Measurements from ENCODE around the gene CCSER1. TPM values are rescaled to one million over a fixed set of nuclear protein-coding genes. Genes with fewer than 3 reads are reported as not detected.
"Not testable (repeated sequence)": the region's sequence is repeated elsewhere in the genome, so short reads cannot be mapped to it uniquely, and the experiment has no call there.

The CCSER1 gene
- total RNA-seq, 4 donors from 2014 or later: 13.3 to 54.6 (median 34.0) TPM

DNA sequence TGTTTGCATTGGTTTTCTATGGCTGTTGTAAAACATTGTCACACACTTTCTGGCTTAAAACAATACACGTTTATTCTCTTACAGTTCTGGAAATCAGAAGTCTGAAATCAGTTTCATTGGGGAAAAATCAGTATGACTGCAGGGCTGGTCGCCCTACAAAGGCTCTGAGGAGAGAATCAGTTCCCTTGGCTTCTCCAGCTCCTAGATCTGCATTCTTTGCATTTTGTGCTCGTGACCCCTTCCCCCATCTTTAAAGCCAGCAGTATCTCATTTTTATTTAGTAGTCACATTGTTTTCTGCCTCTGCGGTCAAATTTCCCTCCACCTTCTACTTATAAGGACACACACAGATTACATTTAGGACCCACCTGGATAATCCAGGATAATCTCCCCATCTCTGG, 1326.9 kb downstream of the CCSER1 start:
- no peak overlapping the region for H3K4me3 ChIP-seq
- H3K36me3 ChIP-seq: no peaks in the 10 kb centered on the region
- H3K9me3 ChIP-seq: peaks cover 0 to 3% of the 10 kb centered on the region in 2 donors
- DNase-seq: no peak
- 62 to 69% methylated on average over 4 of the region's 4 CpGs for WGBS, 2 donors (ENCODE audit: low coverage in 1 of 2)
- H3K27ac ChIP-seq: no peak overlapping the region
- no peaks in the 10 kb centered on the region for H3K4me1 ChIP-seq
- intact Hi-C loops (cut with DNase I; ENCODE audit: low total_unique reads) (no loop called here), in situ Hi-C loops (cut with MboI; ENCODE audit: low pct_ligation_motif_present in 1 of 4, low pct_unique_long_range_greater_than_20kb in 1 of 4, low sequenced_read_pairs in 3 of 4) (no loop called here)
- no peak for TF ChIP-seq POLR2AphosphoS5 (IDR thresholded peaks at IDR 0.05)
- TF ChIP-seq, protein P1, sequence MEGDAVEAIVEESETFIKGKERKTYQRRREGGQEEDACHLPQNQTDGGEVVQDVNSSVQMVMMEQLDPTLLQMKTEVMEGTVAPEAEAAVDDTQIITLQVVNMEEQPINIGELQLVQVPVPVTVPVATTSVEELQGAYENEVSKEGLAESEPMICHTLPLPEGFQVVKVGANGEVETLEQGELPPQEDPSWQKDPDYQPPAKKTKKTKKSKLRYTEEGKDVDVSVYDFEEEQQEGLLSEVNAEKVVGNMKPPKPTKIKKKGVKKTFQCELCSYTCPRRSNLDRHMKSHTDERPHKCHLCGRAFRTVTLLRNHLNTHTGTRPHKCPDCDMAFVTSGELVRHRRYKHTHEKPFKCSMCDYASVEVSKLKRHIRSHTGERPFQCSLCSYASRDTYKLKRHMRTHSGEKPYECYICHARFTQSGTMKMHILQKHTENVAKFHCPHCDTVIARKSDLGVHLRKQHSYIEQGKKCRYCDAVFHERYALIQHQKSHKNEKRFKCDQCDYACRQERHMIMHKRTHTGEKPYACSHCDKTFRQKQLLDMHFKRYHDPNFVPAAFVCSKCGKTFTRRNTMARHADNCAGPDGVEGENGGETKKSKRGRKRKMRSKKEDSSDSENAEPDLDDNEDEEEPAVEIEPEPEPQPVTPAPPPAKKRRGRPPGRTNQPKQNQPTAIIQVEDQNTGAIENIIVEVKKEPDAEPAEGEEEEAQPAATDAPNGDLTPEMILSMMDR (IDR thresholded peaks at IDR 0.05): no peak
- no peak for TF ChIP-seq EP300 (IDR thresholded peaks at IDR 0.05; ENCODE audit: low read depth)
- no peak for TF ChIP-seq POLR2A (IDR thresholded peaks at IDR 0.05)
- no peaks in the 10 kb centered on the region for H3K27me3 ChIP-seq

DNA sequence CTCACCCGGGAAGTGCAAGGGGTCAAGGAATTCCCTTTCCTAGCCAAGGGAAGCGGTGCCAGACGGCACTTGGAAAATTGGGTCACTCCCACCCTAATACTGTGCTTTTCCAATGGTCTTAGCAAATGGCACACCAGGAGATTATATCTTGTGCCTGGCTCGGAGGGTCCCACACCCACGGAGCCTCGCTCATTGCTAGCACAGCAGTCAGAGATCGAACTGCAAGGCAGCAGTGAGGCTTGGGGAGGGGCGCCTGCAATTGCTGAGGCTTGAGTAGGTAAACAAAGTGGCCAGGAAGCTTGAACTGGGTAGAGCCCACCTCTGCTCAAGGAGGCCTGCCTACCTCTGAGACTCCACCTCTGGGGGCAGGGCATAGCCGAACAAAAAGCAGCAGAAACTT, 1335.4 kb downstream of the CCSER1 start:
- H3K4me3 ChIP-seq; H3K27me3 ChIP-seq; DNase-seq; H3K36me3 ChIP-seq; H3K4me1 ChIP-seq; in situ Hi-C loops (cut with MboI; ENCODE audit: low pct_ligation_motif_present in 1 of 4, low pct_unique_long_range_greater_than_20kb in 1 of 4, low sequenced_read_pairs in 3 of 4); H3K9me3 ChIP-seq; intact Hi-C loops (cut with DNase I; ENCODE audit: low total_unique reads); H3K27ac ChIP-seq: not testable (repeated sequence)
- 93% methylated on average over 9 of the region's 9 CpGs; no CpG with 5 or more reads in 1 of the 2 donors for WGBS, 2 donors (ENCODE audit: low coverage in 1 of 2)

DNA sequence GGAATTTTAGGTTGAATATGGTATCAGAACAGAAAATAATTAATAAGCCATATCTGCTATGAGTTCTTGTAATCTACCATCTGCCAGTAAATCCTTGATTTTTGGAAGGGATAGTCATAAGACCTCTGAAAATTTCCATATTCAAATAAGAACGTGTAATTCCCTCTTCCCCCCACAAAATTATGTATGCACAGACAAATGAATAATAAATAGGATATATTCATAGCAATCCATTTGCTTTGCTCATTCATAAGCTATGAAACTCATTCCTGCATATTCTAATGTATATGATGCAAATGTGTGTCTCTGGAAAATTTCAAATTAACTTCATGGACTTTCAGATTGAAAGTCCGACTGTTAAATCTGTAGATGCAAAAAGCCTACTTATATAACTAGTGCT, 1343.5 kb downstream of the CCSER1 start:
- no peak for DNase-seq
- in situ Hi-C loops (cut with MboI; ENCODE audit: low pct_ligation_motif_present in 1 of 4, low pct_unique_long_range_greater_than_20kb in 1 of 4, low sequenced_read_pairs in 3 of 4): no loop called here
- TF ChIP-seq, protein P1 (IDR thresholded peaks at IDR 0.05): no peak
- TF ChIP-seq POLR2AphosphoS5 (IDR thresholded peaks at IDR 0.05): no peak
- no peak for TF ChIP-seq POLR2A (IDR thresholded peaks at IDR 0.05)
- TF ChIP-seq EP300 (IDR thresholded peaks at IDR 0.05; ENCODE audit: low read depth): no peak
- Histone ChIP-seq H3K4me3 (no peak overlapping the region), H3K9me3 (no peaks in the 10 kb centered on the region), H3K36me3 (no peaks in the 10 kb centered on the region), H3K27me3 (no peaks in the 10 kb centered on the region), H3K4me1 (no peaks in the 10 kb centered on the region), H3K27ac (no peak overlapping the region)
- intact Hi-C loops (cut with DNase I; ENCODE audit: low total_unique reads): no loop called here
- WGBS, 2 donors (ENCODE audit: low coverage in 1 of 2): 72 to 78% methylated on average over 2 of the region's 2 CpGs

DNA sequence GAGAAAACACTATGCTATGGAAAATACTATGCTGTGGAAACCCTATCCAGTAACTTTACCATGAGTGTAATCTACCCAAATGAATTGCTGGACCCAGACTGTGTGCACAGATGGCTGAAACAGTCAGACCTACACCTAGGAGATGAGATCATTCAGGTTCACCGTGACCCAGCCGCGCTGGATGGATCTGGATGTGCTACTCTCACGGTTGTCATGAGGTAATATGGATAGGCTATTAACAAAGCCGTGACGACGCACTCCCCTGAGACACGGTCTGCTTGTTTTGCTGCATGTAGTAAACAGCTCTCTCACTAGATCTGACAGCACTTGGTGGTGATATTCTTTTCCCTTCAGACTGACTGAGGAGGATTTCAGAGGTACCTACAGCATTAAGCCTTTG, 1344.1 kb downstream of the CCSER1 start:
- H3K4me1 ChIP-seq: no peaks in the 10 kb centered on the region
- no peak overlapping the region for H3K27ac ChIP-seq
- intact Hi-C loops (cut with DNase I; ENCODE audit: low total_unique reads): no loop called here
- H3K36me3 ChIP-seq: no peaks in the 10 kb centered on the region
- WGBS, 2 donors (ENCODE audit: low coverage in 1 of 2): 80% methylated on average over 8 of the region's 8 CpGs; no CpG with 5 or more reads in 1 of the 2 donors
- H3K4me3 ChIP-seq: no peak overlapping the region
- H3K9me3 ChIP-seq: no peaks in the 10 kb centered on the region
- no peak for DNase-seq
- no peak for TF ChIP-seq POLR2A (IDR thresholded peaks at IDR 0.05)
- no peak for TF ChIP-seq POLR2AphosphoS5 (IDR thresholded peaks at IDR 0.05)
- TF ChIP-seq, protein P1 (IDR thresholded peaks at IDR 0.05): no peak
- no peak for TF ChIP-seq EP300 (IDR thresholded peaks at IDR 0.05; ENCODE audit: low read depth)
- in situ Hi-C loops (cut with MboI; ENCODE audit: low pct_ligation_motif_present in 1 of 4, low pct_unique_long_range_greater_than_20kb in 1 of 4, low sequenced_read_pairs in 3 of 4): no loop called here
- H3K27me3 ChIP-seq: no peaks in the 10 kb centered on the region

DNA sequence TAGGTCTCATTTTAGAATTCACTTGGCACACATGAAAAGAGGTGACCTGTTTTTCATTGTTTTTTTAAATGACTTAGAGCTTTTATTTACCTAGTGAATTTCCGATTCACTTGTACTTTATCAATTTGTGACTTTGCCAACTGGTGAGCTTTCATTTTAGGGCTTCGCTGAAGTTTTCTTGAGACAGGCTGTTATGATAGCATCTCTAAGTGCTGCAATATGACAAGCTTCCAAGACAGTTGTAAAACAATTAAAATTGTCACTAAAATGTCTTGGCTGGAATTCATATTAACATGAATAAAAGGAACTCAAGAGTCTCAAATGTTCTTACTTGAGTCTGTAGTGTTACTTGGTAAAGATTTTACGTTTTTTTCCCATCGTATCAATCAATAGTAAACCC, 1344.9 kb downstream of the CCSER1 start:
- no peaks in the 10 kb centered on the region for H3K9me3 ChIP-seq
- no peak overlapping the region for H3K4me3 ChIP-seq
- TF ChIP-seq EP300 (IDR thresholded peaks at IDR 0.05; ENCODE audit: low read depth) (no peak), POLR2AphosphoS5 (IDR thresholded peaks at IDR 0.05) (no peak), POLR2A (IDR thresholded peaks at IDR 0.05) (no peak)
- TF ChIP-seq, protein P1 (IDR thresholded peaks at IDR 0.05): no peak
- H3K4me1 ChIP-seq: no peaks in the 10 kb centered on the region
- H3K27me3 ChIP-seq: no peaks in the 10 kb centered on the region
- H3K27ac ChIP-seq: no peak overlapping the region
- no peak for DNase-seq
- no peaks in the 10 kb centered on the region for H3K36me3 ChIP-seq
- intact Hi-C loops (cut with DNase I; ENCODE audit: low total_unique reads) (no loop called here), in situ Hi-C loops (cut with MboI; ENCODE audit: low pct_ligation_motif_present in 1 of 4, low pct_unique_long_range_greater_than_20kb in 1 of 4, low sequenced_read_pairs in 3 of 4) (no loop called here)
- 28 to 51% methylated on average over 4 of the region's 4 CpGs for WGBS, 2 donors (ENCODE audit: low coverage in 1 of 2)
